ENCODE data around the gene SLC25A44. TPM values are rescaled to one million over a fixed set of nuclear protein-coding genes. Genes with fewer than 3 reads are reported as not detected.

Gene SLC25A44
- total RNA-seq (2014; rRNA removed; shearing (Covaris generic)) (12.4 and 14.3 TPM in 2 replicates), polyA plus RNA-seq (2016; fragmentation: Nextera tagmentation; extraction: Ambion mirVana) (15.4 and 16.4 TPM in 2 replicates)

- peak within 1 kb of the TSS; percentile 70 for H3K27ac ChIP-seq
- no peaks in the 10 kb centered on the region for H3K27me3 ChIP-seq (replicated peaks; ENCODE audit: insufficient read depth)
- H3K4me2 ChIP-seq (ENCODE audit: unreplicated experiment) = peak within 1 kb of the TSS; percentile 90
- H3K9ac ChIP-seq = peak within 1 kb of the TSS; percentile 87
- in situ Hi-C loops (cut with MboI) = no loop called here
- peak; percentile 99 for DNase-seq
- peaks cover 5% of the 10 kb centered on the region; the same call in 1 of the 2 replicates for H3K4me1 ChIP-seq (ENCODE audit: insufficient read depth)
- H3K9me2 ChIP-seq (ENCODE audit: insufficient read depth) = no peaks in the 10 kb centered on the region
- H4K20me1 ChIP-seq (ENCODE audit: insufficient read depth) = 0 out of 2 replicates have a peak, but pooled peaks cover 5% of the 10 kb centered on the region
- H3K9me3 ChIP-seq (ENCODE audit: low read depth) = no peaks in the 10 kb centered on the region
- peak within 1 kb of the TSS; percentile 90 for H3K4me3 ChIP-seq
- no peak for TF ChIP-seq EZH2 (IDR thresholded peaks at IDR 0.05; ENCODE audit: insufficient read depth, poor library complexity, severe bottlenecking)
- TF ChIP-seq EZH2phosphoT487 (IDR thresholded peaks at IDR 0.05; ENCODE audit: insufficient read depth, low read depth) = no peak
- H3K79me2 ChIP-seq (ENCODE audit: insufficient read depth) = peaks cover 48% of the 10 kb centered on the region
- H3K36me3 ChIP-seq (ENCODE audit: low read depth) = no peaks in the 10 kb centered on the region
- H3F3A ChIP-seq (ENCODE audit: insufficient read depth) = no peaks in the 10 kb centered on the region
- WGBS, 2 experiments (ENCODE audit: low coverage in 1 of 2, low lambda C conversion rate in 2 of 2, missing lambda C conversion rate in 2 of 2) = 1% methylated on average over 58 to 59 of the region's 59 CpGs
- peak within 1 kb of the TSS; percentile 93 for H2AFZ ChIP-seq
Observed at GRCh38 chr1:156193488-156194299, at the start of gene SLC25A44. TSS of gene SLC25A44 (plus strand) at chr1:156194104. CDS start at chr1:156199848, 5,744 bp downstream.

GRCh38 chr1:156144742-156145141 is 49.2 kb upstream of the SLC25A44 start:
- H3F3A ChIP-seq (ENCODE audit: insufficient read depth) = peaks cover 55% of the 10 kb centered on the region
- H3K9me3 ChIP-seq (ENCODE audit: low read depth) = no peaks in the 10 kb centered on the region
- H3K27ac ChIP-seq = peak overlapping the region; percentile 63
- no peaks in the 10 kb centered on the region for H4K20me1 ChIP-seq (ENCODE audit: insufficient read depth)
- no peak overlapping the region for H3K4me3 ChIP-seq
- H3K36me3 ChIP-seq (ENCODE audit: low read depth) = peaks cover 10% of the 10 kb centered on the region; the same call in 1 of the 2 replicates
- TF ChIP-seq EZH2 (IDR thresholded peaks at IDR 0.05; ENCODE audit: insufficient read depth, poor library complexity, severe bottlenecking) = no peak
- no peak for TF ChIP-seq EZH2phosphoT487 (IDR thresholded peaks at IDR 0.05; ENCODE audit: insufficient read depth, low read depth)
- no peak overlapping the region for H2AFZ ChIP-seq
- no peaks in the 10 kb centered on the region for H3K27me3 ChIP-seq (replicated peaks; ENCODE audit: insufficient read depth)
- in situ Hi-C loops (cut with MboI) = loop anchor here (10.0 kb wide), 1 partner anchor 80 kb away; no protein-coding TSS in a partner anchor
- peaks cover 26% of the 10 kb centered on the region for H3K4me1 ChIP-seq (ENCODE audit: insufficient read depth)
- WGBS, 2 experiments (ENCODE audit: low coverage in 1 of 2, low lambda C conversion rate in 2 of 2, missing lambda C conversion rate in 2 of 2) = 26 to 28% methylated on average over 5 of the region's 5 CpGs
- no peaks in the 10 kb centered on the region for H3K79me2 ChIP-seq (ENCODE audit: insufficient read depth)
- 0 out of 2 replicates have a peak overlapping the region, but pooled peaks have one; percentile 3 for H3K9ac ChIP-seq
- H3K4me2 ChIP-seq (ENCODE audit: unreplicated experiment) = no peak overlapping the region
- no peaks in the 10 kb centered on the region for H3K9me2 ChIP-seq (ENCODE audit: insufficient read depth)
- no peak for DNase-seq

DNA sequence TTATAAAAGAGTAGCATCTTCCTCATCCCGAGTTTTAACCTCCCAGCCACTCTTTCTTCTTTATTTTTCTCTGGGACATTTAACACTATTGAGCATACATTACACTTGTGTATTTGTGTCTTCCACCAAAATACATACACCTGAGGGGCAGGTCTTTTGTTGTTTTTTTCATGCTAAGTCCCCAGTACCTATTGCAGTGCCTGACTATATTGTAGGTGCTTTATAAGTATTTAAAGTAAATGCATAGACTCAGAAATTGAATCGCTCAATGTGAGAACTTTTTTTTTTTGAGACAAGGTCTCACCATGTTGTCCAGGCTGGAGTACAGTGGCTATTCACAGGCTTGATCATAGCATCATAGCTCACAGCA is 48.3 kb upstream of the SLC25A44 start:
- H3F3A ChIP-seq (ENCODE audit: insufficient read depth) = peaks cover 48% of the 10 kb centered on the region
- H4K20me1 ChIP-seq (ENCODE audit: insufficient read depth) = no peaks in the 10 kb centered on the region
- H3K9ac ChIP-seq = peak overlapping the region; percentile 34; the same call in 1 of the 2 replicates
- H3K4me2 ChIP-seq (ENCODE audit: unreplicated experiment) = no peak overlapping the region
- in situ Hi-C loops (cut with MboI) = loop anchor here (10.0 kb wide), 1 partner anchor 79 kb away; no protein-coding TSS in a partner anchor
- 19 to 21% methylated on average over 2 of the region's 2 CpGs for WGBS, 2 experiments (ENCODE audit: low coverage in 1 of 2, low lambda C conversion rate in 2 of 2, missing lambda C conversion rate in 2 of 2)
- peak overlapping the region; percentile 63 for H3K27ac ChIP-seq
- no peaks in the 10 kb centered on the region for H3K9me3 ChIP-seq (ENCODE audit: low read depth)
- H3K4me3 ChIP-seq = no peak overlapping the region
- H3K79me2 ChIP-seq (ENCODE audit: insufficient read depth) = no peaks in the 10 kb centered on the region
- DNase-seq = no peak
- no peak overlapping the region for H2AFZ ChIP-seq
- no peaks in the 10 kb centered on the region for H3K27me3 ChIP-seq (replicated peaks; ENCODE audit: insufficient read depth)
- TF ChIP-seq EZH2 (IDR thresholded peaks at IDR 0.05; ENCODE audit: insufficient read depth, poor library complexity, severe bottlenecking) = no peak
- no peak for TF ChIP-seq EZH2phosphoT487 (IDR thresholded peaks at IDR 0.05; ENCODE audit: insufficient read depth, low read depth)
- H3K36me3 ChIP-seq (ENCODE audit: low read depth) = peaks cover 4% of the 10 kb centered on the region; the same call in 1 of the 2 replicates
- H3K4me1 ChIP-seq (ENCODE audit: insufficient read depth) = peaks cover 26% of the 10 kb centered on the region
- H3K9me2 ChIP-seq (ENCODE audit: insufficient read depth) = no peaks in the 10 kb centered on the region

- H3K4me2 ChIP-seq (ENCODE audit: unreplicated experiment) = peak overlapping the region; percentile 50
- H3K27me3 ChIP-seq (replicated peaks; ENCODE audit: insufficient read depth) = no peaks in the 10 kb centered on the region
- no peaks in the 10 kb centered on the region for H3K9me2 ChIP-seq (ENCODE audit: insufficient read depth)
- WGBS, 2 experiments (ENCODE audit: low coverage in 1 of 2, low lambda C conversion rate in 2 of 2, missing lambda C conversion rate in 2 of 2) = 11 to 13% methylated on average over 13 of the region's 13 CpGs
- DNase-seq = peak; percentile 96
- peak overlapping the region; percentile 52 for H3K9ac ChIP-seq
- no peaks in the 10 kb centered on the region for H3K79me2 ChIP-seq (ENCODE audit: insufficient read depth)
- TF ChIP-seq EZH2phosphoT487 (IDR thresholded peaks at IDR 0.05; ENCODE audit: insufficient read depth, low read depth) = no peak
- TF ChIP-seq EZH2 (IDR thresholded peaks at IDR 0.05; ENCODE audit: insufficient read depth, poor library complexity, severe bottlenecking) = no peak
- H3F3A ChIP-seq (ENCODE audit: insufficient read depth) = peaks cover 42% of the 10 kb centered on the region
- peaks cover 26% of the 10 kb centered on the region for H3K4me1 ChIP-seq (ENCODE audit: insufficient read depth)
- in situ Hi-C loops (cut with MboI) = loop anchor here (10.0 kb wide), 1 partner anchor 79 kb away; no protein-coding TSS in a partner anchor
- no peaks in the 10 kb centered on the region for H3K9me3 ChIP-seq (ENCODE audit: low read depth)
- no peak overlapping the region for H3K4me3 ChIP-seq
- no peaks in the 10 kb centered on the region for H3K36me3 ChIP-seq (ENCODE audit: low read depth)
- H3K27ac ChIP-seq = peak overlapping the region; percentile 63
- H4K20me1 ChIP-seq (ENCODE audit: insufficient read depth) = no peaks in the 10 kb centered on the region
- no peak overlapping the region for H2AFZ ChIP-seq
Observed at GRCh38 chr1:156146020-156146768, 47.7 kb upstream of the SLC25A44 start.
